ENCODE data around the gene CACNA1E. TPM values are rescaled to one million over a fixed set of nuclear protein-coding genes. Genes with fewer than 3 reads are reported as not detected.
A peak's percentile ranks its signal among the peaks of the same experiment; 100 is the strongest.

The CACNA1E gene
- total and polyA plus RNA-seq, 5 donors from 2014 or later = not detected

- no peaks in the 10 kb centered on the region for H3K4me1 Mint-ChIP-seq
- no peak overlapping the region for H3K4me3 Mint-ChIP-seq
- peaks cover 0 to 2% (median 0%) of the 10 kb centered on the region in 7 donors for H3K9me3 Mint-ChIP-seq
- Histone ChIP-seq H3K36me3 (ENCODE audit: control insufficient read depth, insufficient read depth, low read length) (no peaks in the 10 kb centered on the region), H3K27me3 (ENCODE audit: control insufficient read depth, insufficient read depth, low read length) (no peaks in the 10 kb centered on the region), H3K4me1 (ENCODE audit: control insufficient read depth, insufficient read depth, low read length, poor library complexity, severe bottlenecking) (no peaks in the 10 kb centered on the region), H3K4me3 (ENCODE audit: low read depth, low read length) (no peak overlapping the region), H3K9me3 (ENCODE audit: control insufficient read depth in 2 of 2, low read length in 2 of 2) (no peaks in the 10 kb centered on the region), H3K27ac (ENCODE audit: insufficient read depth, low read length, poor library complexity, severe bottlenecking) (no peak overlapping the region)
- no peak for ATAC-seq (ENCODE audit: low read depth in 2 of 2)
- no peak for DNase-seq
- H3K36me3 Mint-ChIP-seq = no peaks in the 10 kb centered on the region
- no peaks in the 10 kb centered on the region for H3K27me3 Mint-ChIP-seq
- H3K27ac Mint-ChIP-seq = no peak overlapping the region
Measured at GRCh38 chr1:181714428-181714827, 231.1 kb downstream of the CACNA1E start.

GRCh38 chr1:181718034-181718433, 234.7 kb downstream of the CACNA1E start:
- Mint-ChIP-seq H3K36me3 (no peaks in the 10 kb centered on the region), H3K27me3 (no peaks in the 10 kb centered on the region), H3K4me1 (no peaks in the 10 kb centered on the region), H3K4me3 (no peak overlapping the region), H3K9me3 (peaks cover 0 to 1% (median 0%) of the 10 kb centered on the region in 7 donors), H3K27ac (no peak overlapping the region)
- no peaks in the 10 kb centered on the region for H3K4me1 ChIP-seq (ENCODE audit: control insufficient read depth, insufficient read depth, low read length, poor library complexity, severe bottlenecking)
- no peak overlapping the region for H3K4me3 ChIP-seq (ENCODE audit: low read depth, low read length)
- H3K36me3 ChIP-seq (ENCODE audit: control insufficient read depth, insufficient read depth, low read length) = no peaks in the 10 kb centered on the region
- no peak overlapping the region for H3K27ac ChIP-seq (ENCODE audit: insufficient read depth, low read length, poor library complexity, severe bottlenecking)
- H3K9me3 ChIP-seq (ENCODE audit: control insufficient read depth in 2 of 2, low read length in 2 of 2) = no peaks in the 10 kb centered on the region
- no peak for ATAC-seq (ENCODE audit: low read depth in 2 of 2)
- DNase-seq = no peak
- no peaks in the 10 kb centered on the region for H3K27me3 ChIP-seq (ENCODE audit: control insufficient read depth, insufficient read depth, low read length)

GRCh38 chr1:181726320-181727012, 243.1 kb downstream of the CACNA1E start:
- Mint-ChIP-seq H3K27me3 (no peaks in the 10 kb centered on the region), H3K36me3 (no peaks in the 10 kb centered on the region), H3K4me3 (peak overlapping the region in 1 of 4 donors; percentile 33), H3K9me3 (peaks cover 0 to 1% (median 0%) of the 10 kb centered on the region in 7 donors), H3K4me1 (no peaks in the 10 kb centered on the region), H3K27ac (peak overlapping the region in 1 of 3 donors; percentile 3)
- Histone ChIP-seq H3K4me3 (ENCODE audit: low read depth, low read length) (no peak overlapping the region), H3K9me3 (ENCODE audit: control insufficient read depth in 2 of 2, low read length in 2 of 2) (no peaks in the 10 kb centered on the region), H3K27me3 (ENCODE audit: control insufficient read depth, insufficient read depth, low read length) (no peaks in the 10 kb centered on the region), H3K36me3 (ENCODE audit: control insufficient read depth, insufficient read depth, low read length) (no peaks in the 10 kb centered on the region), H3K27ac (ENCODE audit: insufficient read depth, low read length, poor library complexity, severe bottlenecking) (no peak overlapping the region), H3K4me1 (ENCODE audit: control insufficient read depth, insufficient read depth, low read length, poor library complexity, severe bottlenecking) (no peaks in the 10 kb centered on the region)
- DNase-seq (no peak), ATAC-seq (ENCODE audit: low read depth in 2 of 2) (no peak)

- H3K9me3 Mint-ChIP-seq = peaks cover 0 to 2% (median 0%) of the 10 kb centered on the region in 7 donors
Measured at GRCh38 chr1:181730606-181731005, 247.3 kb downstream of the CACNA1E start.

DNA sequence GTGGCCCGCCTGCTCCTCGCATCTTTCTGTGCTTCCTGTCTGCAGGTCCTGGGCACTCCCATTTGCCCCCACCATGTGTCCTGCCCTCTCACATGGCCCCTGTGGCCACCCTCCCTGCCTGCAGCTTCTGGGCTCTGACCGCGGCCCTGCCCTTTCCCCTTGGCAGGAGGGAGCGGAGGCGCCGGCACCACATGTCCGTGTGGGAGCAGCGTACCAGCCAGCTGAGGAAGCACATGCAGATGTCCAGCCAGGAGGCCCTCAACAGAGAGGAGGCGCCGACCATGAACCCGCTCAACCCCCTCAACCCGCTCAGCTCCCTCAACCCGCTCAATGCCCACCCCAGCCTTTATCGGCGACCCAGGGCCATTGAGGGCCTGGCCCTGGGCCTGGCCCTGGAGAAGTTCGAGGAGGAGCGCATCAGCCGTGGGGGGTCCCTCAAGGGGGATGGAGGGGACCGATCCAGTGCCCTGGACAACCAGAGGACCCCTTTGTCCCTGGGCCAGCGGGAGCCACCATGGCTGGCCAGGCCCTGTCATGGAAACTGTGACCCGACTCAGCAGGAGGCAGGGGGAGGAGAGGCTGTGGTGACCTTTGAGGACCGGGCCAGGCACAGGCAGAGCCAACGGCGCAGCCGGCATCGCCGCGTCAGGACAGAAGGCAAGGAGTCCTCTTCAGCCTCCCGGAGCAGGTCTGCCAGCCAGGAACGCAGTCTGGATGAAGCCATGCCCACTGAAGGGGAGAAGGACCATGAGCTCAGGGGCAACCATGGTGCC, 249.1 kb downstream of the CACNA1E start:
- DNase-seq (no peak), ATAC-seq (ENCODE audit: low read depth in 2 of 2) (no peak)
- Histone ChIP-seq H3K36me3 (ENCODE audit: control insufficient read depth, insufficient read depth, low read length) (no peaks in the 10 kb centered on the region), H3K4me3 (ENCODE audit: low read depth, low read length) (no peak overlapping the region), H3K27ac (ENCODE audit: insufficient read depth, low read length, poor library complexity, severe bottlenecking) (no peak overlapping the region), H3K4me1 (ENCODE audit: control insufficient read depth, insufficient read depth, low read length, poor library complexity, severe bottlenecking) (no peaks in the 10 kb centered on the region), H3K9me3 (ENCODE audit: control insufficient read depth in 2 of 2, low read length in 2 of 2) (no peaks in the 10 kb centered on the region), H3K27me3 (ENCODE audit: control insufficient read depth, insufficient read depth, low read length) (no peaks in the 10 kb centered on the region)
- Mint-ChIP-seq H3K9me3 (peaks cover 0 to 2% (median 0%) of the 10 kb centered on the region in 7 donors), H3K4me1 (no peaks in the 10 kb centered on the region), H3K36me3 (no peaks in the 10 kb centered on the region), H3K4me3 (no peak overlapping the region), H3K27me3 (no peaks in the 10 kb centered on the region), H3K27ac (no peak overlapping the region)

More at GRCh38 chr1:181730606-181731005, 247.3 kb downstream of the CACNA1E start:
- DNase-seq (no peak), ATAC-seq (ENCODE audit: low read depth in 2 of 2) (no peak)
- no peaks in the 10 kb centered on the region for H3K27me3 Mint-ChIP-seq
- Histone ChIP-seq H3K4me3 (ENCODE audit: low read depth, low read length) (no peak overlapping the region), H3K27ac (ENCODE audit: insufficient read depth, low read length, poor library complexity, severe bottlenecking) (no peak overlapping the region), H3K36me3 (ENCODE audit: control insufficient read depth, insufficient read depth, low read length) (no peaks in the 10 kb centered on the region), H3K9me3 (ENCODE audit: control insufficient read depth in 2 of 2, low read length in 2 of 2) (no peaks in the 10 kb centered on the region), H3K27me3 (ENCODE audit: control insufficient read depth, insufficient read depth, low read length) (no peaks in the 10 kb centered on the region), H3K4me1 (ENCODE audit: control insufficient read depth, insufficient read depth, low read length, poor library complexity, severe bottlenecking) (no peaks in the 10 kb centered on the region)
- no peak overlapping the region for H3K4me3 Mint-ChIP-seq
- no peaks in the 10 kb centered on the region for H3K36me3 Mint-ChIP-seq
- H3K27ac Mint-ChIP-seq = no peak overlapping the region
- no peaks in the 10 kb centered on the region for H3K4me1 Mint-ChIP-seq

DNA sequence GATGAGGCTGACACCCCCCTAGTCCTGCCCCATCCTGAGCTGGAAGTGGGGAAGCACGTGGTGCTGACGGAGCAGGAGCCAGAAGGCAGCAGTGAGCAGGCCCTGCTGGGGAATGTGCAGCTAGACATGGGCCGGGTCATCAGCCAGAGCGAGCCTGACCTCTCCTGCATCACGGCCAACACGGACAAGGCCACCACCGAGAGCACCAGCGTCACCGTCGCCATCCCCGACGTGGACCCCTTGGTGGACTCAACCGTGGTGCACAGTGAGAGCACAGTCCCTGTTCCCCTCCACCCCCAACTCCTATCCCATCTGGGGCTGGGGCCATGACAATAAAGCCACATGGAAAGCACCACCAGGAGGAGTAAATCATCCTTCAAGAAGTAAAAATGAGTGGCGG, 250.2 kb downstream of the CACNA1E start:
- Mint-ChIP-seq H3K4me1 (no peaks in the 10 kb centered on the region), H3K27me3 (no peaks in the 10 kb centered on the region), H3K4me3 (no peak overlapping the region), H3K27ac (no peak overlapping the region), H3K9me3 (peaks cover 0 to 2% (median 0%) of the 10 kb centered on the region in 7 donors), H3K36me3 (no peaks in the 10 kb centered on the region)
- no peak overlapping the region for H3K27ac ChIP-seq (ENCODE audit: insufficient read depth, low read length, poor library complexity, severe bottlenecking)
- no peak overlapping the region for H3K4me3 ChIP-seq (ENCODE audit: low read depth, low read length)
- no peaks in the 10 kb centered on the region for H3K4me1 ChIP-seq (ENCODE audit: control insufficient read depth, insufficient read depth, low read length, poor library complexity, severe bottlenecking)
- no peaks in the 10 kb centered on the region for H3K36me3 ChIP-seq (ENCODE audit: control insufficient read depth, insufficient read depth, low read length)
- H3K9me3 ChIP-seq (ENCODE audit: control insufficient read depth in 2 of 2, low read length in 2 of 2) = no peaks in the 10 kb centered on the region
- ATAC-seq (ENCODE audit: low read depth in 2 of 2) (no peak), DNase-seq (no peak)
- H3K27me3 ChIP-seq (ENCODE audit: control insufficient read depth, insufficient read depth, low read length) = no peaks in the 10 kb centered on the region

DNA sequence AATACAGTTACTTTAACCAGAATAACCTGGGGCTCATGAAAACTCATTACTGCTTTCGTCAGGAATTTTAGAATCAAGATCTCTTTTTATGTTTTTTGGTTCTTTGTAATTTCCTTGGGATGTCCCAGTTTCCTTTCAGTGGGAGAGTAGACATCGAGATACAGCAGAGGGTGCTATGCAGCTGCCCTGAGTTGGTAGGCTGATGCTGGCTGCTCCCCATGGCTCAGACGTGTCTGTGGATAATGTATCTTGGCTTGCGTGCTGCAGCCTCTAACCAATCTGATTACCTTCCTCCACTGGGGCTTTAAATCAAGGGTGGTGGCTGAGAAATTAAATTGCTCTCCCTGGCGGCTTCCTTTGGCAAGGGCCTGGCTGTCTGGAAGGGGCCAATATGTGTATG, 253.7 kb downstream of the CACNA1E start:
- Histone ChIP-seq H3K4me3 (ENCODE audit: low read depth, low read length) (no peak overlapping the region), H3K27me3 (ENCODE audit: control insufficient read depth, insufficient read depth, low read length) (no peaks in the 10 kb centered on the region), H3K4me1 (ENCODE audit: control insufficient read depth, insufficient read depth, low read length, poor library complexity, severe bottlenecking) (no peaks in the 10 kb centered on the region), H3K27ac (ENCODE audit: insufficient read depth, low read length, poor library complexity, severe bottlenecking) (no peak overlapping the region), H3K9me3 (ENCODE audit: control insufficient read depth in 2 of 2, low read length in 2 of 2) (no peaks in the 10 kb centered on the region), H3K36me3 (ENCODE audit: control insufficient read depth, insufficient read depth, low read length) (no peaks in the 10 kb centered on the region)
- DNase-seq (no peak), ATAC-seq (ENCODE audit: low read depth in 2 of 2) (no peak)
- H3K36me3 Mint-ChIP-seq = no peaks in the 10 kb centered on the region
- no peaks in the 10 kb centered on the region for H3K4me1 Mint-ChIP-seq
- H3K4me3 Mint-ChIP-seq = no peak overlapping the region
- peaks cover 0 to 8% (median 0%) of the 10 kb centered on the region in 7 donors for H3K9me3 Mint-ChIP-seq
- H3K27me3 Mint-ChIP-seq = peaks cover 8% of the 10 kb centered on the region
- H3K27ac Mint-ChIP-seq = no peak overlapping the region
